Endothelial cell of umbilical vein (primary cell): ENCODE measurements around the gene CDC42BPG.

Experiments used
- EZH2 ChIP-seq: IDR thresholded peaks from 2 replicates; pipeline ENCODE4 v1.6.1; 2012; ENCODE audit warnings: borderline replicate concordance, low read depth, mild to moderate bottlenecking, moderate library complexity, low read length, inconsistent platforms; ENCODE audit not compliant: severe bottlenecking
- FOS ChIP-seq: IDR thresholded peaks from 2 replicates; pipeline ENCODE4 v1.6.1; 2011; ENCODE audit warnings: mild to moderate bottlenecking, low read length, moderate library complexity, borderline replicate concordance; ENCODE audit not compliant: insufficient read depth
- GATA2 ChIP-seq: IDR thresholded peaks from 2 replicates; pipeline ENCODE4 v1.7.0; 2011; ENCODE audit warnings: low read depth, mild to moderate bottlenecking, moderate library complexity, mixed read lengths, low read length; ENCODE audit not compliant: insufficient read length, insufficient read depth
- JUN ChIP-seq: IDR thresholded peaks from 2 replicates; pipeline ENCODE4 v1.6.1; 2011; ENCODE audit warnings: borderline replicate concordance, low read depth; ENCODE audit not compliant: insufficient read length, insufficient read depth
- MYC ChIP-seq: IDR thresholded peaks from one replicate; pipeline ENCODE4 v1.6.1; 2011; ENCODE audit warnings: mild to moderate bottlenecking, low read depth, low read length
- POLR2A ChIP-seq: IDR thresholded peaks from 2 replicates; pipeline ENCODE4 v1.6.1; 2012; ENCODE audit warnings: low read depth, mild to moderate bottlenecking, control low read depth, low read length
- POLR2AphosphoS5 ChIP-seq: IDR thresholded peaks from 2 replicates; pipeline ENCODE4 v1.6.1; 2012; ENCODE audit warnings: low read depth, mild to moderate bottlenecking, control low read depth, low read length, moderate library complexity; ENCODE audit not compliant: insufficient read depth
- TF ChIP-seq, protein P1 (sequence below), 2 donors: IDR thresholded peaks; 1 replicate in 1 of 2; 2 replicates in 1 of 2; pipeline ENCODE4 v1.5.1; 2011; ENCODE audit warnings: low read length in 2 of 2, mild to moderate bottlenecking in 2 of 2, moderate library complexity in 2 of 2, control low read depth in 1 of 2, inconsistent platforms in 1 of 2, low read depth in 1 of 2; ENCODE audit not compliant: insufficient read depth in 1 of 2; ENCODE audit errors: extremely low read depth in 1 of 2
- TF ChIP-seq, protein P2 (sequence below): IDR thresholded peaks from 2 replicates; pipeline ENCODE4 v1.6.1; 2011; ENCODE audit not compliant: insufficient read depth, insufficient read length

- TF ChIP-seq GATA2 (no peak), EZH2 (no peak), POLR2A (no peak), POLR2AphosphoS5 (no peak), FOS (no peak), MYC (no peak), JUN (no peak)
- TF ChIP-seq, protein P1, sequence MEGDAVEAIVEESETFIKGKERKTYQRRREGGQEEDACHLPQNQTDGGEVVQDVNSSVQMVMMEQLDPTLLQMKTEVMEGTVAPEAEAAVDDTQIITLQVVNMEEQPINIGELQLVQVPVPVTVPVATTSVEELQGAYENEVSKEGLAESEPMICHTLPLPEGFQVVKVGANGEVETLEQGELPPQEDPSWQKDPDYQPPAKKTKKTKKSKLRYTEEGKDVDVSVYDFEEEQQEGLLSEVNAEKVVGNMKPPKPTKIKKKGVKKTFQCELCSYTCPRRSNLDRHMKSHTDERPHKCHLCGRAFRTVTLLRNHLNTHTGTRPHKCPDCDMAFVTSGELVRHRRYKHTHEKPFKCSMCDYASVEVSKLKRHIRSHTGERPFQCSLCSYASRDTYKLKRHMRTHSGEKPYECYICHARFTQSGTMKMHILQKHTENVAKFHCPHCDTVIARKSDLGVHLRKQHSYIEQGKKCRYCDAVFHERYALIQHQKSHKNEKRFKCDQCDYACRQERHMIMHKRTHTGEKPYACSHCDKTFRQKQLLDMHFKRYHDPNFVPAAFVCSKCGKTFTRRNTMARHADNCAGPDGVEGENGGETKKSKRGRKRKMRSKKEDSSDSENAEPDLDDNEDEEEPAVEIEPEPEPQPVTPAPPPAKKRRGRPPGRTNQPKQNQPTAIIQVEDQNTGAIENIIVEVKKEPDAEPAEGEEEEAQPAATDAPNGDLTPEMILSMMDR (IDR thresholded peaks at IDR 0.05; ENCODE audit: extremely low read depth in 1 of 2, insufficient read depth in 1 of 2, low read depth in 1 of 2, low read length in 2 of 2), result no peak
- TF ChIP-seq, protein P2, sequence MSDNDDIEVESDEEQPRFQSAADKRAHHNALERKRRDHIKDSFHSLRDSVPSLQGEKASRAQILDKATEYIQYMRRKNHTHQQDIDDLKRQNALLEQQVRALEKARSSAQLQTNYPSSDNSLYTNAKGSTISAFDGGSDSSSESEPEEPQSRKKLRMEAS, result no peak
These were observed 42.8 kb upstream of the CDC42BPG start for GRCh38 chr11:64887234-64887756.
